ENCODE data around the gene GOLT1A.

The GOLT1A gene

DNA sequence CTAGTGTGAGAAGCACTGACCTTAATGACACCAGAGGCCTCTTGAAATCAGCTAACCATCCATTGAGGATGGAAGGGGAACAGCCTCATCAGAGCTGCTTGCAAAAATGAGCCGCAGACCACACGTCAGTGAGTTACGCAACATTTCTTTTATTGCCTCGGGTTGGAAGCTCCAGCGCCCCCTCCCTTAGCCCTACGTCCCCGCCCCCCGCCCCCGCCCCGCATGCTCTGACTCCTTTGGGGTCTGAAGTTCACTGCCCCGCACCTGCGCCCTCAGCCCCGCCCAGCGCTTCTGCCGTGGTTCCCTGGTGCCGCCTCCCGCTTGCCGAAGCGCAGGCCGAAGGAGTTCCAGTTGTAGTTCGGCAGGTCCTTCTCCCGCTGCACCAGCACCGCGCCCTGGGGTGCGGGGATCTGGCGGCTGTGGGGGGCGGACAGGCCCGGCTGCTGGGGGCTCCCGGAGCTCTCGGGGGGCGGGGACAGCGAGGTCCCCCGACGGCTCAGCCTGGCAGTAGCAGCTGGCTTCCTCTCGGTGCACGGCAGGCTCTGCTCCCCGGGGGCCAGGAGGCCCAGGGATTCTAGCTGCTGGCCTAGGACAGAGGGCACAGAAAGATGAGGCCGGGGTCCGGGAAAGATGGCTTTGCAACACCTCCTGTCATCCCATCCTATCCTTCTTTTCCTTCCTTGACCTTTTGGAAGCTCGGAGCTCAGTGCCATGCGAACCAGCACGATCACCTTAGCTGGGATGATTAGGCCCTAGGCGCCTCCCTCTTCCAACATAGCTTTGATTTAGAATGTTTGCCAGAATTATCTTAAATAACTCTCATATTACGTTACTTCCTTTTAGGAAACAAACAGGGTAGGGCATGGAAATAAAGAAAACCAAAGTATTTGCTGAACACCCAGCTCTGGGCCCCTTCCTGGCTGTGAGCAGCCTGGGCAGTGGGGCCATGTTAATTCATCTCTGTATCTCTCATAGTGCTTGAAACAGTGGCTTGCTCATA is 23.3 kb downstream of the GOLT1A start:
- peak; percentile 53 for DNase-seq

DNA sequence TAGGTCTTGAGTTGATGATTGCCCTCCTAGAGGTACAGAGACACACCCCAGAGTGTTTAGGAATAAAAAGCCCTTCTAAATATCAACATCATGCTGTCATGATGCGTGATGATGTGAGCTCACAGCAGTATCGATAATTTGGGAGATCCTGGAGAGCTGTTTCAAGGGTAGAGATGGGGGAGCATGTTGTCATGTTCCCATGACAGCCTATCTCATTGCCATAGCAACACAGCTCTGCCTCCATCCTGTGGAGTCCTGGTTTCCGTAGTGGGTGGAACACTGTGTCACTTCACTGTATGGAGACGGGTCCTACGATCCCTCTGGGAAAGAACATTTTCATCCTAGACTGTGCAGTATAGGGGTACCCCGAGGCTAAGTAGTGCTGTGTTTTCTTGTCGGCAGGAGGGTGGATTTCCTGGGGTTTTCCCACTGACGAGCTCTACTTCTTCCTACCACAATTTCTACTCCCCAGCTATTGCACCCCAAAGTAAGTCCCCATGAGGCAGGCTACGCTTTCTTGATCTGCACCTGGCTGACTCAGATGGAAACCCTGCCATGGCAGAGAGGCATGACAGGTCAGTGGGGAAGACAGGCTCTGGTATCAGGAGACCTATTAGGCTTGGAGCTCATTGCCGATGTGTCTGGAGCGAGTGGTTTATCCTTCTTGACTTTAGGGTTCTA is 24.7 kb downstream of the GOLT1A start:
- DNase-seq, result no peak

DNA sequence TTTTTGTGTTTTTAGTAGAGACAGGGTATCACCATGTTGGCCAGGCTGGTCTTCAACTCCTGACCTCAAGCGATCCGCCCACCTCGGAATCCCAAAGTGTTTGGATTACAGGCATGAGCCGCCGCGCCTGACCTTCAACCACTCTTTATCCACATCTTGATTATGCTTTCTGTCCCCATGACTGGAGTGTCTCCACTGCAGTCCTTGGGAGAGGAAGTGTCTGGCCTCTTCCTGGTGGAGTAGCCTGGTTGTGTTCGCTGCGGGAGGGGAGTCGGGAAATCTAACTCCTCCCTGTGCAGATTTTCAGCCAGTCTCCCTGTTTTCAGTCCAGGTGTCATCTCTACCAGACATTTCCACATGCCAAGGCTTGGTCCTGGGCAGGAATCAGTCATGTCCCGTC is 27.2 kb downstream of the GOLT1A start:
- DNase-seq, result no peak

DNA sequence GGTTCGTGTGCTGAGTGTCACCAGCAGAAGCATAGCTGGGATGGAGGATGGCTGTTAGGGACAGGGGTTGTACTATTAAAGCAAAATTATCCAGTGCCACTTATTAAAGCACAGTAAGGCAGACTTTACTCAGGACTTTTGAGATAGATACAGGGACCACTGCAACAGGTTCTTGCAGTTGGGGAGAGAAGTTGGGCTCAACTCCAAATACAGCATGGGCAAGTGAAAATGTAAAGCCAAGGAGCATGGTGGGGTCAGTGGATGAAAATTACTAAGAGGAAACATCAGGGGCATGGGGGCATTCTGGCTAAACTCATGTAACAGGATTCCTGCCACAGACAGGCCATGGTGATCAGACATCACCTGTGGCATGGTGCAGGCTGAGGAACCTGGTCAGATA is 32.7 kb downstream of the GOLT1A start:
- DNase-seq, result no peak

DNA sequence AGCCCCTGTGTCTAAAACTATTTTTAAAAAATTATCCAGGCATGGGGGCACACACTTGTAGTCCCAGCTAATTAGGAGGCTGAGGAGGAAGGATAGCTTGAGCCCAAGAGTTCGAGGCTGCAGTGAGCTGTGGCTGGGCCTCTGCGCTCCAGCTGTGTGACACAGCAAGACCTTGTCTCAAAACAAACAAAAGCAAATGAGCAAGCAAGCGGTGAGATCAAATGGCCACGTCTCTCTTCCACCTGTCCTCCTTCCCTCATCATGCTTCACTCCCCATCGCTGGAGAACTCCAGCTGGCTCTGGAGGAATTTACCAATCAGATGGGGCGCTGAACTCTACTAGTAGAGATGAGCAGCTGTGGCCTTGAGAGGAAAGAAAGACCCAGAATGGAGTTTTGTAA is 33.7 kb downstream of the GOLT1A start:
- no peak for DNase-seq

DNA sequence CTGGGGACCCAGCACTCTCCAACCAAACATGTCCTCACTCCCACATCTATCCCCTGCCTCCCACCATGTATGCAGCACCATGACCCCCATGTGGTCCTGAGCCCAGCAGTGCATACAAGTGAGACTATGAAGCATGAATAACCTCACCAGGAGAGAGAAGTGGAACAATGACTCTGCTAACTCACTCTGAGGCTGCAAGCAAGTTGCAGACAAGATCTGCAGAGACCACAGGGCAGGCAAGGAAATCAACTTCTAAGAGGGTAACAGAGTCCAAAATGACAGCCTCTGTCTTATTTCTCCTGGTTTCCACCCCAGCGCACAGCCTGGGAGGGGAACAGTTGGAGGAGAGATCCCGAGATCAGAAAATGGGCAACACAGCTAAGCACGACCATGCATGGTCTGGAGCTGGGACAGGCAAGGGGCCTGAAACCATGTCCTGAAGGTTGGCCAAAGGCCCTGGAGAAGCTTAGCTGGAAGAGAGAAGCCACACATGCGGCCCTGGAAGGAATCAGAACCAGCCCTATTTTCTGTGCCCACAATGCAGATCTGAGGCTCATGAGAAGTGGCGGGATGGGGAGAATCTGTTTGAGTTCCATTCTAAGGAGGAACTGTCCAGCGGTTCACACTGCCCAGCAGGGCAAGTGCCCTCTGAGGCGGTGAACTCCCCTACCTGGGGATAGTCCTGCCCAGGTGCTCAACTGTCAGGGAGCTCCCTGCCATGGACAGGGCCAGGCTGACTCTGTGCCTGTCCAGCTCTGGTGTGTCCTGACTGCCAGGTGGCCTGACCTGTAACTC is 35.1 kb downstream of the GOLT1A start:
- no peak for DNase-seq

DNA sequence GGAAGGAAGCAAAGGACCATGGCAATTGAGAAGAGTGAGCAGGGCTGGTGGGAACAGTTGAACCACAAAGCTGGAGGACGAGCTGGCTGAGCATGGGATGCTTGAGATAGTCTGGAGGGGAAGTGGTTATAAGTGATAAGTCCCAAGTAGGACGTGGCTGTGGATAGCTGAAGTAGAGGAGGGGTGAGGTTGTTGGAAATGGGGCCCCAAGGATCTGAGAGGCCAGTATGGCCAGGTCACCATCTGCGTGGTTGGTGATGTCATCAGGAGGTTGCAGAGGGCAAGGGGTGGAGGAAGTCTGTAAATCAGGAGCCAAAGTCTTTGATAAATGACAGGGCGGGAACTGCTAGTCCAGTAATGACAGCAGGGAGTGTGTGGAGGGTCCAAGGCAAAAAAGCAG is 36.7 kb downstream of the GOLT1A start:
- DNase-seq, result no peak

DNA sequence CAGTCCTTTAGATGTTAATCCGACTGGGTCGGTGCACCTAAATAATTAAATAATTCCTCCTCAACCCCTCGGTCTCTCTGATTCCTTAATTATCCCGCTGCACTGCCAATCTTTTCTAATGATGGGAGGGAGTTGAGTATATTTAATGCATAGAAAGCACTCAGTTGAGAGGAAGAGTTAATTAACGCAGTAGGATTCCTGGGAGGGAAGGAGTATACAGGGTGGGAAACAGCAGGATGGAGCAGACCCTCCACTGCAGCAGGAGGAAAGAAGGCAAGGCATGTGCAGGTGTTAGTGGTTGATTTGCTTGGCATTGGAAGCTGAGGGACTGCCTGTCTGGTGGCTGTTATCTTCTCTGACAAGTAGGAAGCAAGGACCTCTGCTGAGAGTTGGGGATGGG is 37.7 kb downstream of the GOLT1A start:
- DNase-seq, result no peak

DNA sequence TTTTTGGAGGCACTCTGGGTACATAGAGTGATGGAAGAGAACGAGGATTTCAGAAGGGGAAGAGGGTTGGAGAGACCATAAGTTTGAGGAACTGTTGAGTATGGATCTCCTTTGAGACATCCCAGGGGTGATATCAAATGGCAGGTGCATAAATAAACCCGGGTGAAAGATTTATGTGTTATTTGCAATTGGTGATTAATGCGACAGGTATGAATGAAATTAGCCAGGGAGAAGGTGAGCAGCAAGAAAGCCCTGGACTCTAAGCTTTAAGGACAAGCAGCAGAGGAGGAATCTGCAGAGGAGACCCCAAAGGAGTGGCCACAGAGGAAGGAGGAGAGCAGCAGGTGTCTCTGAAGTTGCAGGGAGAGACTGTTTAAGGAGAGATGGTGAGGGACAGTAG is 38.8 kb downstream of the GOLT1A start:
- no peak for DNase-seq

DNA sequence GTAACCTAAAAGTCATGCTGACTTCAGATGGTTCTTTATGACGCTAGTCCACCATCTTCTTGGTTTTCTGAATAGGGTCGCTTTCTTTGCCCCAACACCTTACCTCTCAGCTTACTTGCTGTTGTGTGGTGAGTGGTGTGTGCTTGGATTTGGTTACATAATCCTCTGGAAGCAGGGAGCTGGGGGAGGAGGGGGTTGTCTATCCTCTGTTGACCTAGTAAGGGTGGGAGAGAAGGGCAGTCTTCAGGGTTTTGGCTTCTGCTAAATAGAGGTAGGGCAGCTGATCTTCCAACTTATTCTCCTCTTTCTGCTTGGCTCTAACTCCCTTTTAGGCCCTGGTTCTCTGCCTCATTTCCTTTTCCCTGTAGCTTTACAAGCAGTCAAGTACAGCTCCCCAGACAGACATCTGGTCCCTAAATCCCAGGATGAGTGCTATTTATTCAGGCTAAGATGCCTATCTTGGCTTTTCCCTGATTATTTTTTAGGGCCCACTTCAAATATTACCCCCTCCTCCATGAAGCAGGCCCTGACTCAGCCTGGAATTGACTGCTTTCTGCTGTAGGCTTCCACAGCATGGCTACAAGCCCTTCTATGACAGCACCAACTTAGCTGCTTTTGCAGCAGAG is 41.3 kb downstream of the GOLT1A start:
- DNase-seq, result no peak

DNA sequence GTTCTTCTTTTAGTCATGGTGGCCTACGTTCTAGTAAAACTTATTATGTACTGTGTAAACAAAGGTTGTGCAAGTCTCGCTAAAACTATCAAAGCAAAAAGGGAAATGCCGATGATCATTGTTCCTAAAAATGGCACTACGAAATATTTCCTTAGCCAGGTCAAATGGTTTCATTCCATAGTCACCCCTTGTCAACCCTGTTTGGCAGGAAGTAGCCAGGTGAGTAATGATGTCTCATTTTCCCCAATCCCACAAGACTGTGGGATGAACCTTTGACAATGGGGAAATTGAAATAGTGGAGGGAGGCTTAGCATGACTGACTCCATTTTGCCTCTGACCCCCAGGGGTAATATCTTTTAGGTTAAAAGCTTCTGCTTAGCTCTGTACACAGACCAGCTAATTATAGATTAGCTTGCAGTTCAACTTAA is 42.0 kb downstream of the GOLT1A start:
- peak; percentile 29 for DNase-seq

DNA sequence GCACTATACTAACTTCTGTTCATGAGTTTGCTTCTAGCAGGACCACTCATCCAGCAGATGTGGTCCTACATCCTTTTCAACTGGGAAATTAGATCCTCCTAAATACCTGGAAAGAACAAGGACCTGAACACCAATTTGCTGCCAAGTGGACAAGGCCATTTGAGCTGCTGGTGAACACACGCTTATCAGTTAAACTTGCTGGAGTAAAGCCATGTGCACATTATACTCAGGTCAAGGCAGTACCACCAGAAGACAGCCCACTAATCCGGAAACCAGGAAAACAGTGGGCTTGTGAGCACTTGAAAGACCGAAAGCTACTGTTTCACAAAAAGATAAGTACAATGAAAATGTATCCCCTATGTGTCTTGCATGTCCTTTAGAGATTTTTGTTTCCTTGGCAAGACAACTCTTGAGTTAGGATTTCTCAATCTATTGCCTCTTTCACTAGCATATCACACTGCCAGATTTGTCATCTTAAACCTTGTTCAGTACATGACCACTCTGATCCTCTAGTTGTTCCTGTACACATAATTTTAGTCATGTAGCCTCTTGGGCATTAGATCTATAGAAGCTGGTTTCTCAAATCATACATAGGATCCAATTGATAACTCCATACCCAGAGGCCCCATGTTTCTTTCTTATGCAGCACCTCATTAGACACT is 43.2 kb downstream of the GOLT1A start:
- no peak for DNase-seq

DNA sequence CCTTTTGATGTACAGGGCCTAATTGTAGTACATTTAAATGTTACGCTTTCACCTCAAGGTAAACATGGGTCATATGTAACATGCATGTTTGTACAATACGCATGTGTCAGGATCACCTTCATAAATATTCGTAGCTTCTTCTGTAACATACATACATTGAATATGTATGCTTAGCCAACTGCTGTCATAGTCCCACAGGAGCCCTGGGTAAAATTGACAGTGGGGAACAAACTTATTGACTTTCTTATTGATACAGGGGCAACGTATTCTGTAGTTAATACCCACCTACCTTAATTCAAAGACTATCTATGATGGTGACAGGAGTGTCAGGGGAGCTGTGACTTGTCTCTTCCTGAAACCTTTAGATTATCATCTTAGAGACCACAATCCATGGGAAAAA is 43.9 kb downstream of the GOLT1A start:
- DNase-seq, result no peak

DNA sequence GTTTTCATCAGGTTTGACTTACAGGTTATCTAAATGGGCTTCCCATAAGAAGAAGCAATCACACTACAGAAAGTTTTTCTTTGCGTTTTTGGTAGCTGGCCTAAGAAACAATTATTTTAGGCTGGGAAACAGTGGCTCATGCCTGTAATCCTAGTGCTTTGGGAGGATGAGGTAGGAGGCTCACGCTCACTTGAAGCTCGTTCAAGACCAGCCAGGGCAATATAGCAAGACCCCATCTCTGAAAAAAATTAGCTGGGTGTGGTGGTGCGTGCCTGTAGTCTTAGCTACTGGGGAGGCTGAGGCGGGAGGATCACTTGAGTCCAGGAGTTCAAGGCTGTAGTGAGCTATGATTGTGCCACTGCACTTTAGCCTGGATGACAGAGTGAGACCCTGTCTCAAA is 46.1 kb downstream of the GOLT1A start:
- no peak for DNase-seq

DNA sequence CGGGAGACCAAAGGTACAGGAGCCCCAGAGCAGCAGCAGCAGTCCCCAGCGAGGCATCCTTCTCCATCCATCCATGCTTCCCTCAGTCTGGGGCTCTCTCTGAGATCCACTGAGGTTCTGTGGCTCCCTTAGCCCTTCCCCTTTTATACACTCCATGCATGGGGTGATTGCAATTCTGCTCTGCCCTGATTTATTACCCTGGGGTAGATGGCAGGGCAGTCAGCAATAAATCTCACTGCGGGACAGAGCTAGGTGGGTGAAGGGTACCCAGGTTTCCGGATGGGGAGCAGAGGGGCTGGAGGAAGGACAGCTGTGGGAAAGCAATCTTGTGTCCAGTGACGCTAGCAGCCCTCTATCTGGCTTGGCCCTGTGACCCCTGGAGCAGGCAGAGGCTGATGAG is 47.6 kb downstream of the GOLT1A start, which contains the start of gene REN:
Gene REN, minus strand, starts transcription at position 119 of the 400 bp plus-strand sequence. Its CDS starts 44 bp downstream, at position 75.
- DNase-seq, result no peak

DNA sequence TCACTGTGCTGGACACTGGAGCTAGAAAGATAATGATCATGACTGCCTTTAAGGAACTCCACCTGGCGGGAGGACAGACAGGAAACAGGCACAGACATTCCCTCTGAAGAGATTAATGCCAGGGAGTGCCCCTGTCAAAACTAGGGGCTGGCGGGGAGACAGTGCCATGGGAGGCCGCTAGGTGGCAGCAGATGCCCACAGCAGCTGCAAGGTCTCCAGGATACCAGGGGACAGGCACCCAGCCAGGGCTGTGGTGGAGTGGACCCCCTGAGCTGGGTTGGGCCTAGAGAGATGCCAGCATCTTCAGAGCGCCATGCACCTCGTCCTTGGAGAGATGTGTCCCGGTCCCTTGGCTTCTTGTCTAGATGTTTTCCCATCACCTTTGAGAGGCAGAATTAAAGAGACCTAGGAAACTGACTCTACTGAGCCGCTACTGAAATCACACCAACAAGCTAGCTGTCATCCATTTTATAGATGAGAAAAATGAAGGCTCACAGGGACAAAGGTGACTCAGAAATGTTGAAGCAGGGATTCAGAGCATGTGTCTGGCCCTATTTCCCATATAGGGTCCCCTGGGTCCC is 51.2 kb downstream of the GOLT1A start:
- peak; percentile 74 for DNase-seq

DNA sequence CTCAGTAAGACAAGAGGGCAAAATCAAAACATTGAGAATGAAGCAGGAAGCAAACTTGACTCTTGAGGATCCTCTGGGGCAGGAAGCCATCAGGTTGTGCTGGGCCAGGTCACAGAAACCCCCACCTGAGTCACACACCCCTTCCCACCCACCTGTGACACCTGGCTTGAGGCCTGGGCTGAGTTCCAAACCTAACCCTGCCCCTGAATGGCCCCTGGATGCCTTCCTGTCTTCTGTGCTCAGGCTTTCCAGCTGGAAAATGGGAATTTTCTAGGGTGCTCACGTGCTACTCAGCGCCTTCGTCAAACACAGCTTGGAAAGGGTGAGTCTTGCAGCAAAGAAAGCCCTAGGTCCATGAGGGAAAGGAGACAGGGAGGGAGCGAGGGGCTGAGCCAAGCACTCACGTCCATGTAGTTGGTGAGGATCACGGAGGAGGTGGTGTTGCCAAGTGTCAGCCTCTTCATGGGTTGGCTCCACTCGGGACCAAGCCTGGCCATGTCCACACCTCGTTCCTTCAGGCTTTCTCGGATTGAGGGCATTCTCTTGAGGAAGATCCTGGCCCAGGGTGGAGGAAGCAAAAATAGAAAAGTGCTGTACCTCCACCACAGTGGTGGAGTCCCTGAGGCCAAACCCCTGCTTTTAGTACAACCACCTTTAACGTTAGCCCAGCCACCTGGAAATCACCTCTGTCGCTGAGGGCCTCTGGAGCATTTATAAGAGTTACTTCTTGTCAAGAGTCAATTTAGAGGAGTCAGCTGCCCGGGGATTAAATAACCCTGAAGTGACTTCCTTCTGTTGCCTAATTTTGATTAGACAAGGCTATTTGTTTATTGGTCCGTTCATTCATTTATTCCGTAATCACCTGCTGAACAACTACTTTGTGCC is 51.9 kb downstream of the GOLT1A start:
- DNase-seq, result no peak

DNA sequence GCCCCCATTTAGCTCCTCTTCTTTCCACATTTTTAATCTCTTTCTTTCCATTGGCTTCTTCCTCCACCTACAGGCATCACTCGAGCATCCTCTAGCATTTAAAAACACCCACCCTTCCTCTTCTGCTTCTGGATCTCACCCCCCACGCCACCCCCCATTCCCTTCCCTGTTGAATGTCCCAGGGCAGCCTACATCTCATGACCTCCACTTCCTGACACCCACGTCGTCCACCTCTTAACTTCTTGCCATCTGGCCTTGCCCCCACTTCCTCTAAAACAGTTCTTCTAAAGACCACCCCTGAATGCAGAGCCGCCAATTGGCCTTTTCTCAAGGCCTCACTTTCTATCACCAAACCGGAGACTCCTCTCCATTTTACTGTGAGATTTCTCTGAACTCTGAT is 55.8 kb downstream of the GOLT1A start:
- DNase-seq, result no peak

DNA sequence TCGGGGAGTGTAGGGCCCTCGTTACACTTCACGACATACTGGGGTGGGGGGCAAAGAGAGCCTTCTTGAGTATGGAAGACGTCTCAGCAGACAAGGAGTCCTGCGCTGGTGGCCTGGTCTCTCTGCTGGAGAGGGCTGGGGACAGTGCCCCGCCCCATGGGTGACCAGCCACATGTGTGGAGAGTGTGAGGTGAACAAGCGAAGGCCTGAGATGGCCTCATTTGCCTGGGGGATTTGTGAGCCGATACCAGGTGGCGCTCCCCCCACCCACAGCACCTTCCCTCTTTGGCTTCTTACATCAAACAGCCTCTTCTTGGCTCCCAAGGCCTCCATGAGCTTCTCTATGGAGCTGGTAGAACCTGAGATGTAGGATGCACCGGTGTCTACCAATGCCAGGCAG is 57.9 kb downstream of the GOLT1A start:
- no peak for DNase-seq

DNA sequence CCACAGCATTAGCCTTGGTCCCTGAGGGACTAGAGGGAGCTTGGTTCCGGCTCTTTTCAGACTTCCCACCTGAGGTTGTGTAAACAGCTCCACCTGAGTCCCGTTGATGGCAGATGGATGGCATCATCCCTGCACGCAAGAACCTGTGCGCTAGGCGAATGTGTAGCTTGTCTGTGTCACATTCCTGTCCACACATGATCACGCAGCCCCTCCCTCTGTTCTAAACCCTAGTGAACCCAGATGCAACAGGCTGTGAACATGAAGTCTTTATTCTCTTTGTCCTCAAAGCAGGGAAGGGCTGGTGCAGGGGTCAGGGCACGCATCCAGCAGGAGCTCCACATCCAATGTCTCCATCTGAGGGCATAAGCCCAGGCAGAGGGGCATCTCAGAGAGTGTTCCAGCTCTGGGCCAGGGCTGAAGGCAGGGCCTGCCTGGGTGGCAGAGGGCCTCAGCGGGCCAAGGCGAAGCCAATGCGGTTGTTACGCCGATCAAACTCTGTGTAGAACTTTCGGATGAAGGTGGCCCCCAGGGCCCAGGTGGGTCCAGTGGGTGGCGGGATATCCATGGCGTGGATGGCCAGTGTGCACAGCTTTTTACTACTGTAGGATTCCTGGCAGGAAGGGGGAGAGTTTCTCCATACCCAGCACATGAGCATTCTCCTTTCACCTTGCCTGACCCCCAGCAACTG is 59.1 kb downstream of the GOLT1A start:
- DNase-seq, result no peak
